NCI-H510A treated with DMSO at 0.1 percent for 48 hours (cell line): Measurements from ENCODE around the gene MAP4K5.
"Not testable (repeated sequence)": the region's sequence is repeated elsewhere in the genome, so short reads cannot be mapped to it uniquely, and the experiment has no call there.

Source experiments
- DNase-seq: peaks from one replicate; lab custom pipeline; 2025; lab: John Stamatoyannopoulos, UW

MAP4K5 gene

GRCh38 chr14:50532502-50533240 lies at the start of gene MAP4K5:
Gene MAP4K5 (minus strand): TSS chr14:50532569. CDS start chr14:50532049, 520 bp downstream.
- peak; percentile 91 for DNase-seq

- DNase-seq: no peak
Measured at GRCh38 chr14:50578433-50578832, 46.1 kb upstream of the MAP4K5 start.

- no peak for DNase-seq
Measured at GRCh38 chr14:50577982-50578381, 45.6 kb upstream of the MAP4K5 start.

GRCh38 chr14:50575769-50576168 lies 43.4 kb upstream of the MAP4K5 start:
- DNase-seq: no peak

- DNase-seq: no peak
Measured at GRCh38 chr14:50573862-50574261, 41.5 kb upstream of the MAP4K5 start.

- no peak for DNase-seq
Measured at GRCh38 chr14:50569714-50570274, 37.4 kb upstream of the MAP4K5 start.

- no peak for DNase-seq
Measured at GRCh38 chr14:50562841-50563240, 30.5 kb upstream of the MAP4K5 start.

- peak; percentile 75 for DNase-seq
Measured at GRCh38 chr14:50560931-50561285, 28.5 kb upstream of the MAP4K5 start.

- DNase-seq: peak; percentile 75
Measured at GRCh38 chr14:50559990-50560930, 27.9 kb upstream of the MAP4K5 start, which contains the start of gene ATL1. Gene ATL1 (plus strand): TSS chr14:50560145. CDS start chr14:50560266, 121 bp downstream.

GRCh38 chr14:50552796-50553195 lies 20.4 kb upstream of the MAP4K5 start:
- DNase-seq: not testable (repeated sequence)

GRCh38 chr14:50551877-50552276 lies 19.5 kb upstream of the MAP4K5 start:
- no peak for DNase-seq

GRCh38 chr14:50550294-50550693 lies 17.9 kb upstream of the MAP4K5 start:
- no peak for DNase-seq

- no peak for DNase-seq
Measured at GRCh38 chr14:50545618-50546017, 13.2 kb upstream of the MAP4K5 start.

- DNase-seq: no peak
Measured at GRCh38 chr14:50544911-50545310, 12.5 kb upstream of the MAP4K5 start.

GRCh38 chr14:50542941-50543418 lies 10.6 kb upstream of the MAP4K5 start:
- peak; percentile 86 for DNase-seq

- no peak for DNase-seq
Measured at GRCh38 chr14:50541159-50541567, 8.8 kb upstream of the MAP4K5 start.

GRCh38 chr14:50539051-50539450 lies 6.7 kb upstream of the MAP4K5 start:
- no peak for DNase-seq

GRCh38 chr14:50538034-50538433 lies 5.7 kb upstream of the MAP4K5 start:
- not testable (repeated sequence) for DNase-seq

GRCh38 chr14:50534997-50535396 lies 2.6 kb upstream of the MAP4K5 start:
- DNase-seq: no peak

GRCh38 chr14:50534416-50534815 lies 2.0 kb upstream of the MAP4K5 start:
- DNase-seq: no peak

GRCh38 chr14:50533806-50534205 lies 1.4 kb upstream of the MAP4K5 start:
- DNase-seq: no peak

GRCh38 chr14:50533241-50533705 lies 904 bp upstream of the MAP4K5 start:
- DNase-seq: no peak
